ENCODE measurements around the gene PSMG1. TPM values are rescaled to one million over a fixed set of nuclear protein-coding genes. Genes with fewer than 3 reads are reported as not detected.

Gene PSMG1
- 1 to 10 TPM; 7.8 to 7.9 TPM for total RNA-seq
- polyA plus RNA-seq (2013, experiment 1 of 2) = 27.5 TPM
- polyA plus RNA-seq (2013, experiment 2 of 2) = 22.8 TPM
- total RNA-seq = 6.7 to 96.4 (median 19.6) reads per million in 172 experiments

DNA sequence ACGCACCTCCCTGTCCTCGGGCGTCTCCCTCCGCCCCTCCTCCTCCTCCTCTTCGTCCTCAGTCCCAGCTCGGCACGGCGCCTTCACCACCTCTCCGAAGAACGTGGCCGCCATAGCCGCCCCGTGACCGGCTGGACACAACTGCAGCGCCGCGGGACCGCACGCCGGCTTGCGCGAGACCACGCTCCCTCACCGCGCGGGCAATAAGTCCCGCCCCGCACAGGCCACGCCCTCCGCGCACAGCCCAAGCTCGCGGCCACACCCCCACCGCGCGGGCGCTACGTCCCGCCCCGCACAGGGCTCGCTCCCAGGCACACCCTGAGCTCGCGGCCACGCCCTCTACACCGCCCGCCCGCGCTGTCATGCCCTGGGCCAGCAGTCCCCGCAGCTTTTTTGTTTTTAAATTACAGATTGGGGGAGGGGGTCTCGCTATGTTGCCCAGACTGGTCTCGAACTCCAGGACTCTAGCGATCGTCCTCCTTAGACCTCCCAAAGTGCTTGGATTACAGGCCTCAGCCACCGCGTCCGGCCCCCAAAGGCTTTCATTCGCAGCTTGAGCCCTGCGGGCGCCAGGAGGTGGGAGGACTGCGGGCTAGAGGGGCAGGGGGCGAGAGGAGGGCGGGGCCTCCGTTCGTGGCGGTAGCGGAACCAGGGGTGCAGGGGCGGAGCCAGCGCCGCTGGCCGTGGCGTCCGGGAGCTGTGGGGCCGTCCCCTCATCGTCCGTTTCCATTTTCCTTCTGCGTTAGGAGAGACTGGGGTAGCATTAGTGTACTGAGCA lies at the start of gene PSMG1:
Gene PSMG1, minus strand, starts transcription at position 180 of the 778 bp plus-strand sequence. Its CDS starts 66 bp downstream, at position 114.
- ChIA-PET CTCF (interaction anchor here (0.8 to 1.3 kb wide), 3 partner anchors 10 to 17 kb away, joined by 3 read pairs; no protein-coding TSS in a partner anchor), POLR2A (interaction anchor here (0.6 to 2.5 kb wide), 19 partner anchors 11 to 1916 kb away, joined by 3 to 35 read pairs (median 4); partner anchors contain the start of genes BRWD1, HMGN1 and VPS26C)
- no peaks in the 10 kb centered on the region for H3K27me3 Mint-ChIP-seq
- ATAC-seq (ENCODE audit: poor library complexity) = peak; percentile 92
- peak within 1 kb of the TSS; percentile 91 for H3K27ac Mint-ChIP-seq
- peak; percentile 86 to 97 (median 92) for DNase-seq
- intact Hi-C loops (cut with DNase I, micrococcal nuclease) = loop anchor here (2.0 to 5.0 kb wide), 6 partner anchors 129 to 376 kb away; partner anchors contain the start of genes BRWD1 (in 2 of the 2), ETS2 (in 1 of the 2), HMGN1 (in 1 of the 2) and LCA5L (in 1 of the 2)
- Histone ChIP-seq H3K27ac (ENCODE audit: low read depth in 1 of 2, low read length in 2 of 2) (peak within 1 kb of the TSS; percentile 81 to 92), H3K4me1 (ENCODE audit: insufficient read depth, low read length) (peaks cover 18% of the 10 kb centered on the region), H3K4me3 (ENCODE audit: low read length) (peak within 1 kb of the TSS; percentile 87), H3K36me3 (ENCODE audit: insufficient read depth, low read length) (peaks cover 19% of the 10 kb centered on the region), H3K27me3 (ENCODE audit: control insufficient read depth in 1 of 2, insufficient read depth in 2 of 2, low read length in 2 of 2) (no peaks in the 10 kb centered on the region), H3K9me3 (ENCODE audit: control insufficient read depth in 1 of 2, insufficient read depth in 1 of 2, low read length in 2 of 2) (no peaks in the 10 kb centered on the region)
- no peak for TF ChIP-seq CTCF (IDR thresholded peaks at IDR 0.05)
- H3K9me3 Mint-ChIP-seq = no peaks in the 10 kb centered on the region
- H3K4me3 Mint-ChIP-seq = peak within 1 kb of the TSS; percentile 91
- H3K36me3 Mint-ChIP-seq (ENCODE audit: low read depth) = peaks cover 40% of the 10 kb centered on the region
- peaks cover 76% of the 10 kb centered on the region for H3K4me1 Mint-ChIP-seq (ENCODE audit: low read depth)

DNA sequence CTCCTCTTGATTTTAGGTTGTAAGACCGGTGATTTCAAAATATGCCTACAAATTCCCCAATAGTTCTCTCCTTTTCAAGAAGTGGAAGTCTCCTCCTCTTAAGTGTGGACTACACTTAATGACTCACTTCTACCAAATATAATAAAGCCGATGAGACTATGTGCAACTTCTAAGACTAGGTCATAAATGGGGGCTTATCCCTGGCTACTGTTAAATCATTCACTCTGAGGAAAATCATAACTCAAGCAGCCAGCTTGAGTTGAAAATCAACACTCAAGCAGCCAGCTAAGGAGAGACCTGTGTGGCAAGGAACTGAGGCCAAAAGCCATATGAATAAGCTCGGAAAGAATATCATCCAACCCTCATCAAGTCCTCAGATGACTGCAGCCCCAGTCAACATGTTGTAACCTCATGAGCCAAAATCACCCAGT lies 49.6 kb upstream of the PSMG1 start:
- Histone ChIP-seq H3K36me3 (ENCODE audit: insufficient read depth, low read length) (peaks cover 89% of the 10 kb centered on the region), H3K27me3 (ENCODE audit: control insufficient read depth in 1 of 2, insufficient read depth in 2 of 2, low read length in 2 of 2) (no peaks in the 10 kb centered on the region), H3K4me1 (ENCODE audit: insufficient read depth, low read length) (no peaks in the 10 kb centered on the region), H3K4me3 (ENCODE audit: low read length) (no peak overlapping the region), H3K9me3 (ENCODE audit: control insufficient read depth in 1 of 2, insufficient read depth in 1 of 2, low read length in 2 of 2) (no peaks in the 10 kb centered on the region), H3K27ac (ENCODE audit: low read depth in 1 of 2, low read length in 2 of 2) (no peak overlapping the region)
- ChIA-PET POLR2A (no interaction called here), CTCF (no interaction called here)
- no peak for TF ChIP-seq CTCF (IDR thresholded peaks at IDR 0.05)
- intact Hi-C loops (cut with DNase I, micrococcal nuclease) = no loop called here
- Mint-ChIP-seq H3K4me1 (ENCODE audit: low read depth) (peaks cover 10% of the 10 kb centered on the region), H3K27ac (peak overlapping the region; percentile 59), H3K4me3 (no peak overlapping the region), H3K9me3 (no peaks in the 10 kb centered on the region), H3K36me3 (ENCODE audit: low read depth) (peaks cover 94% of the 10 kb centered on the region), H3K27me3 (no peaks in the 10 kb centered on the region)
- ATAC-seq (ENCODE audit: poor library complexity) (no peak), DNase-seq (no peak)

DNA sequence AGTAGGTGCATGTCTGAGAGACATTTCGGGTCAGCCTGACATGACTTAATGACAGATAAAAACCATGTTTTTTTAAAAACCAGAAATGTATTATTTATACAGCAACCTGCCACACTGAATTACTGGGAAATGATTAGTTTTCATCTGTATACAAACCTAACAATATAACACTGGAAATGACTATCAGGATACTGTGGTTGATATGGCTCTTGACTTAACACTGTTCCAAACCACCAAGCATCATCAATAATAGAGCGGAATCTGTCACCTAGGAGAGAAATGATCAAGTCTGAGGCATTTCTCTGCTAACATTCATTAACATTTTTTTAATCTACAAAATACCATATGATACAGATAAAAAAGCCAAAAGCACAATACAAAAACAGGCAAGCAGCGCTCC lies 41.7 kb upstream of the PSMG1 start:
- Histone ChIP-seq H3K27ac (ENCODE audit: low read depth in 1 of 2, low read length in 2 of 2) (no peak overlapping the region), H3K9me3 (ENCODE audit: control insufficient read depth in 1 of 2, insufficient read depth in 1 of 2, low read length in 2 of 2) (no peaks in the 10 kb centered on the region), H3K36me3 (ENCODE audit: insufficient read depth, low read length) (peaks cover 58% of the 10 kb centered on the region), H3K27me3 (ENCODE audit: control insufficient read depth in 1 of 2, insufficient read depth in 2 of 2, low read length in 2 of 2) (no peaks in the 10 kb centered on the region), H3K4me3 (ENCODE audit: low read length) (no peak overlapping the region), H3K4me1 (ENCODE audit: insufficient read depth, low read length) (no peaks in the 10 kb centered on the region)
- Mint-ChIP-seq H3K27me3 (no peaks in the 10 kb centered on the region), H3K4me1 (ENCODE audit: low read depth) (peaks cover 27% of the 10 kb centered on the region), H3K4me3 (no peak overlapping the region), H3K27ac (no peak overlapping the region), H3K36me3 (ENCODE audit: low read depth) (peaks cover 93% of the 10 kb centered on the region), H3K9me3 (no peaks in the 10 kb centered on the region)
- no peak for TF ChIP-seq CTCF (IDR thresholded peaks at IDR 0.05)
- intact Hi-C loops (cut with DNase I, micrococcal nuclease) = no loop called here
- DNase-seq (no peak), ATAC-seq (ENCODE audit: poor library complexity) (no peak)
- POLR2A ChIA-PET = no interaction called here
- CTCF ChIA-PET = interaction anchor here (1.5 kb wide), 1 partner anchor 9 kb away, joined by 4 read pairs; no protein-coding TSS in a partner anchor

All from CD4-positive, alpha-beta T cell (primary cell).